Upper lobe of left lung (tissue), 6 donors: ENCODE data around the gene CATSPERB. TPM values are rescaled to one million over a fixed set of nuclear protein-coding genes. Genes with fewer than 3 reads are reported as not detected.
"Not testable (repeated sequence)": the region's sequence is repeated elsewhere in the genome, so short reads cannot be mapped to it uniquely, and the experiment has no call there.

ENCODE experiments used
- ATAC-seq, 2 donors: fragments of 200-7000 bp; cut with Tn5 transposase; one replicate each; pipeline ENCODE4 v1.9.1; 2022; ENCODE audit warnings: mild to moderate bottlenecking in 2 of 2, moderate library complexity in 2 of 2; ENCODE audit not compliant: low FRiP score in 2 of 2
- DNase-seq, 2 donors: peaks; one replicate each; pipeline ENCODE4 v3.0.0-alpha.2; 2019 to 2020
- H3K27ac ChIP-seq, 4 donors: fragments of 200-600 bp; sonication (generic); one replicate each; pipeline ENCODE4 v1.5.1; 2016 to 2019
- H3K27me3 ChIP-seq, 4 donors: fragments of 200-600 bp; sonication (generic); one replicate each; pipeline ENCODE4 v1.5.1; 2017 to 2019
- H3K36me3 ChIP-seq, 4 donors: fragments of 200-600 bp; sonication (generic); one replicate each; pipeline ENCODE4 v1.5.1; 2016 to 2019
- H3K4me1 ChIP-seq, 4 donors: fragments of 200-600 bp; sonication (generic); one replicate each; pipeline ENCODE4 v1.5.1; 2018 to 2019
- H3K4me3 ChIP-seq, 4 donors: fragments of 200-600 bp; sonication (generic); one replicate each; pipeline ENCODE4 v1.5.1; 2017 to 2019; ENCODE audit warnings: mild to moderate bottlenecking in 2 of 4, moderate library complexity in 1 of 4
- H3K9me3 ChIP-seq, 4 donors: fragments of 200-600 bp; sonication (generic); one replicate each; pipeline ENCODE4 v1.5.1; 2018 to 2019
- EP300 ChIP-seq, 4 donors: sonication (generic); formaldehyde crosslinking; IDR thresholded peaks; one replicate each; pipeline ENCODE4 v1.5.1; 2017; ENCODE audit warnings: antibody characterized with exemption in 4 of 4, control low read depth in 2 of 4
- POLR2A ChIP-seq, 4 donors: fragments of 450-650 bp; IDR thresholded peaks; one replicate each; pipeline ENCODE4 v1.5.1; 2016 to 2017; ENCODE audit warnings: antibody characterized with exemption in 4 of 4, mild to moderate bottlenecking in 2 of 4
- POLR2AphosphoS5 ChIP-seq, 2 donors: sonication (generic); formaldehyde crosslinking; IDR thresholded peaks; one replicate each; pipeline ENCODE4 v1.5.1; 2017; ENCODE audit warnings: antibody characterized with exemption in 2 of 2
- WGBS, 2 donors: methylation state at CpG; one replicate each; pipeline ENCODE4 v1.1.5; 2017 to 2018; 5-methylcytosine and 5-hydroxymethylcytosine counted together
- small RNA-seq, 4 donors: library from RNA; depleted of rRNA; stranded (forward); fragments of <200 nt; gene quantifications; one replicate each; pipeline ENCODE3, GENCODE V24; 2016
- total RNA-seq, 6 donors: library from RNA; depleted of rRNA in 4 of 6; stranded (reverse); fragments of >200 nt in 4 of 6; gene quantifications; one replicate each; pipeline versions ENCODE4 v1.1.0 to v1.2.1, GENCODE V29; 2016 to 2021
- TF ChIP-seq, protein P1 (sequence below), 6 experiments: fragments of 450-650 bp in 4 of 6; fragments of 200-600 bp in 2 of 6; sonication (generic) in 2 of 6; IDR thresholded peaks; one replicate each; pipeline ENCODE4 v1.5.1; 2016 to 2019; ENCODE audit warnings: antibody characterized with exemption in 6 of 6
- donor health status: DM: no; HTN: no; CAD: no; lungs with moderate emphysema.
- donor health status: DM: no; HTN: yes; CAD: no; lungs with severe emphysema.

CATSPERB gene
- total RNA-seq, 6 donors from 2014 or later: 0.63 to 16.8 (median 3.9) TPM

DNA sequence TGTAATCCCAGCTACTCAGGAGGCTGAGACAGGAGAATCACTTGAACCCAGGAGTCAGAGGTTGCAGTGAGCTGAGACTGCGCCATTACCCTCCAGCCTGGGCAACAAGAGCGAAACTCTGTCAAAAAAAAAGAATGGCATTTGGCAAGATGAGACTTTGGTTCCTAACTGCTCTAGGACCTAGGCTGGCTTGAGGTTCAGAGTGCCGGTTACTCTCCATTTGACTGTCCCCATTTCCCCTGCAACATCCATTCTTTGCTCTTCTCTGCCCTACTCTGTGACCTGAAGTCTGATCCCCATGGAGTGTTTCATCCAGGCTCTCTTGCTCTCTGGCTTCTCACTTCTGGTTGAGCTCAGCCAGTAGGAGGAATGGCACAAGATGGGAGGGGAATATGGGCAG, 195.6 kb downstream of the CATSPERB start:
- Histone ChIP-seq H3K27me3 (no peaks in the 10 kb centered on the region), H3K4me3 (no peak overlapping the region), H3K36me3 (no peaks in the 10 kb centered on the region), H3K4me1 (no peaks in the 10 kb centered on the region), H3K27ac (no peak overlapping the region), H3K9me3 (no peaks in the 10 kb centered on the region)
- TF ChIP-seq POLR2AphosphoS5 (IDR thresholded peaks at IDR 0.05) (no peak), EP300 (IDR thresholded peaks at IDR 0.05) (no peak), POLR2A (IDR thresholded peaks at IDR 0.05) (no peak)
- TF ChIP-seq, protein P1, sequence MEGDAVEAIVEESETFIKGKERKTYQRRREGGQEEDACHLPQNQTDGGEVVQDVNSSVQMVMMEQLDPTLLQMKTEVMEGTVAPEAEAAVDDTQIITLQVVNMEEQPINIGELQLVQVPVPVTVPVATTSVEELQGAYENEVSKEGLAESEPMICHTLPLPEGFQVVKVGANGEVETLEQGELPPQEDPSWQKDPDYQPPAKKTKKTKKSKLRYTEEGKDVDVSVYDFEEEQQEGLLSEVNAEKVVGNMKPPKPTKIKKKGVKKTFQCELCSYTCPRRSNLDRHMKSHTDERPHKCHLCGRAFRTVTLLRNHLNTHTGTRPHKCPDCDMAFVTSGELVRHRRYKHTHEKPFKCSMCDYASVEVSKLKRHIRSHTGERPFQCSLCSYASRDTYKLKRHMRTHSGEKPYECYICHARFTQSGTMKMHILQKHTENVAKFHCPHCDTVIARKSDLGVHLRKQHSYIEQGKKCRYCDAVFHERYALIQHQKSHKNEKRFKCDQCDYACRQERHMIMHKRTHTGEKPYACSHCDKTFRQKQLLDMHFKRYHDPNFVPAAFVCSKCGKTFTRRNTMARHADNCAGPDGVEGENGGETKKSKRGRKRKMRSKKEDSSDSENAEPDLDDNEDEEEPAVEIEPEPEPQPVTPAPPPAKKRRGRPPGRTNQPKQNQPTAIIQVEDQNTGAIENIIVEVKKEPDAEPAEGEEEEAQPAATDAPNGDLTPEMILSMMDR (IDR thresholded peaks at IDR 0.05): no peak
- no peak for DNase-seq
- WGBS, 2 donors: 89 to 92% methylated on average over 3 of the region's 3 CpGs
- no peak for ATAC-seq

DNA sequence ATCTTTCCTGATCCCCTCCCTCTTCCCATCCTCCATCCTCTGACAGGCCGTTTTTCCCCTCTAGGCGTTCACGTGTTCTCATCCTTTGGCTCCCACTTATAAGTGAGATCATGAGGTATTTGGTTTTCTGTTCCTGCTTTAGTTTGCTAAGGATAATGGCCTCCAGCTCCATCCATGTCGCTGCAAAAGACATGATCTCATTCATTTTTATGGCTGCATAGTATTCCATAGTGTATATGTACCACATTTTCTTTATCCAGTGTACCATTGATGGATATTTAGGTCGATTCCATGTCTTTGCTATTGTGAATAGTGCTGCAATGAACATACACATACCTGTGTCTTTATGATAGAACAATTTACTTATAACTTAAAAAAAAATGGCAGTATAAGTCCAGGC, 197.8 kb downstream of the CATSPERB start:
- WGBS, 2 donors: 85 to 89% methylated on average over 5 of the region's 5 CpGs
- not testable (repeated sequence) for DNase-seq, ATAC-seq, H3K4me3 ChIP-seq, H3K9me3 ChIP-seq, H3K27ac ChIP-seq, H3K36me3 ChIP-seq, H3K4me1 ChIP-seq, H3K27me3 ChIP-seq

DNA sequence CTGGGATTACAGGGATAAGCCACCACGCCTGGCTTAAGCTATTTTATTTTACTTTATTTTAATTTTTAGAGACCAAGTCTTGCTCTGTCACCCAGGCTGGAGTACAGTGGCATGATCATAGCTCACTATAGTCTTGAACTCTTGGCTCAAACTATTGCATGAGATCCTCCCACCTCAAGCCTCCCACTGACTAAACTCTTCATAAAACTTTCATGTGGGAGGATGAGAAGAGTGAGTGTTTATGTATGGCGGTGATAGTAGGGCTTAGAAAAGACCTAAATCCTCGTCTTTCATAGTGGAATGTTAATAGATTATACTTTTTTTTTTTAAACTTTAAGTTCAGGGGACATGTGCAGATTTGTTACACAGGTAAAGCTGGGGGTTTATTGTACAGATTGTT, 198.3 kb downstream of the CATSPERB start:
- TF ChIP-seq POLR2A (IDR thresholded peaks at IDR 0.05) (no peak), EP300 (IDR thresholded peaks at IDR 0.05) (no peak), POLR2AphosphoS5 (IDR thresholded peaks at IDR 0.05) (no peak)
- TF ChIP-seq, protein P1 (IDR thresholded peaks at IDR 0.05): no peak
- H3K4me3 ChIP-seq: no peak overlapping the region
- 79 to 83% methylated on average over 3 of the region's 3 CpGs for WGBS, 2 donors

More for the DNA sequence above, 198.3 kb downstream of the CATSPERB start:
- Histone ChIP-seq H3K9me3 (no peaks in the 10 kb centered on the region), H3K36me3 (no peaks in the 10 kb centered on the region), H3K27me3 (no peaks in the 10 kb centered on the region), H3K4me1 (no peaks in the 10 kb centered on the region), H3K27ac (no peak overlapping the region)
- DNase-seq: no peak
- ATAC-seq: no peak

Small RNA genes lying within 50 kb of the gene (small RNA-seq; reads per million reads assigned to genes)
- gene AL133373.1: 0 reads per million in 4 donors
- gene POLR3GP1: 0 reads per million in 4 donors
- gene RF00012: 0 reads per million in 4 donors

Other genes starting within 250 kb of the CATSPERB start
- gene PPP4R3A, start 221.8 kb downstream of the CATSPERB start, total RNA-seq: 100 to 1,000 TPM in 1 of 6 donors, 10 to 100 TPM in 5; 67.9 to 111 (median 77.0) TPM
- 100 to 1,000 TPM in 1 of 6 donors, 10 to 100 TPM in 5; 21.0 to 121 (median 49.6) TPM for gene TC2N, start 135.4 kb upstream of the CATSPERB start, total RNA-seq
- gene FBLN5, start 215.6 kb upstream of the CATSPERB start, total RNA-seq: 100 to 1,000 TPM in 5 of 6 donors, 10 to 100 TPM in 1; 53.8 to 196 (median 133) TPM